SK-N-SH treated with all-trans-retinoic acid at 6 μM for 48 hours (cell line): Measurements from ENCODE around the gene PRMT5.

Experiments used
- CREB5 ChIP-seq: fragments of 250-450 bp; sonication (Bioruptor Pico); IDR thresholded peaks from 2 replicates; pipeline ENCODE4 v1.5.1; 2020; ENCODE audit warnings: low read depth, mild to moderate bottlenecking, moderate library complexity
- OSR1 ChIP-seq: fragments of 250-450 bp; sonication (Bioruptor Pico); IDR thresholded peaks from 2 replicates; pipeline ENCODE4 v1.8.0; 2022; ENCODE audit warnings: moderate library complexity, mild to moderate bottlenecking, inconsistent platforms
- PATZ1 ChIP-seq: fragments of 250-450 bp; sonication (Bioruptor Pico); IDR thresholded peaks from 2 replicates; pipeline ENCODE4 v1.8.0; 2020; ENCODE audit warnings: mild to moderate bottlenecking, moderate library complexity, borderline replicate concordance
- RARB ChIP-seq: fragments of 250-450 bp; sonication (Bioruptor Pico); IDR thresholded peaks from 2 replicates; pipeline ENCODE4 v1.8.0; 2021; ENCODE audit warnings: mild to moderate bottlenecking, moderate library complexity
- SNAI2 ChIP-seq: fragments of 250-450 bp; sonication (Bioruptor Pico); IDR thresholded peaks from 2 replicates; pipeline ENCODE4 v1.5.0; 2020; ENCODE audit warnings: mild to moderate bottlenecking, moderate library complexity
- TOX ChIP-seq: fragments of 250-450 bp; sonication (Bioruptor Pico); IDR thresholded peaks from 2 replicates; pipeline ENCODE4 v1.8.0; 2021; ENCODE audit warnings: mild to moderate bottlenecking, moderate library complexity, borderline replicate concordance
- ZFP30 ChIP-seq: fragments of 450-650 bp; formaldehyde crosslinking; IDR thresholded peaks from 2 replicates; pipeline ENCODE4 v1.5.0; 2022; ENCODE audit warnings: mild to moderate bottlenecking, moderate library complexity
- ZNF565 ChIP-seq: fragments of 450-650 bp; formaldehyde crosslinking; conservative IDR thresholded peaks from 2 replicates; pipeline ENCODE4 v1.5.0; 2020; ENCODE audit warnings: low read depth, mild to moderate bottlenecking, moderate library complexity

- TF ChIP-seq RARB (CRISPR knock-in tag) (no peak), TOX (no peak), PATZ1 (CRISPR knock-in tag) (no peak), ZFP30 (CRISPR knock-in tag) (no peak), CREB5 (CRISPR knock-in tag) (no peak), OSR1 (CRISPR knock-in tag) (no peak), SNAI2 (CRISPR knock-in tag) (no peak), ZNF565 (CRISPR knock-in tag) (no peak)
Observed at GRCh38 chr14:22955702-22956569, 26.8 kb upstream of the PRMT5 start.
